LHCN-M2 (cell line): ENCODE data around the gene C17orf50. TPM values are rescaled to one million over a fixed set of nuclear protein-coding genes. Genes with fewer than 3 reads are reported as not detected.
"Not testable (repeated sequence)": the region's sequence is repeated elsewhere in the genome, so short reads cannot be mapped to it uniquely, and the experiment has no call there.

Experiments used
- DNase-seq: peaks from one replicate; pipeline ENCODE4 v3.0.0-alpha.2; 2012; ENCODE audit warnings: low read depth
- total RNA-seq: library from RNA; depleted of rRNA; stranded (reverse); fragments of >200 nt; gene quantifications from 2 replicates; pipeline ENCODE4 v1.2.3, GENCODE V29; 2014

Gene C17orf50
- total RNA-seq, 1 experiment from 2014 or later, result not detected

GRCh38 chr17:35734396-35734795 is 26.3 kb upstream of the C17orf50 start:
- DNase-seq, result no peak

- DNase-seq, result no peak
These were observed 25.5 kb upstream of the C17orf50 start for GRCh38 chr17:35735036-35735805.

GRCh38 chr17:35736236-35736635 is 24.5 kb upstream of the C17orf50 start:
- no peak for DNase-seq

GRCh38 chr17:35738519-35739133 is 22.1 kb upstream of the C17orf50 start:
- DNase-seq, result no peak

GRCh38 chr17:35740216-35740615 is 20.5 kb upstream of the C17orf50 start:
- DNase-seq, result no peak

GRCh38 chr17:35740997-35741931 is 19.4 kb upstream of the C17orf50 start:
- no peak for DNase-seq

GRCh38 chr17:35742496-35742895 is 18.2 kb upstream of the C17orf50 start:
- DNase-seq, result no peak

- no peak for DNase-seq
These were observed 17.7 kb upstream of the C17orf50 start for GRCh38 chr17:35742896-35743477.

- DNase-seq, result peak; percentile 38
These were observed 16.9 kb upstream of the C17orf50 start for GRCh38 chr17:35743626-35744328.

GRCh38 chr17:35744830-35745229 is 15.9 kb upstream of the C17orf50 start:
- no peak for DNase-seq

- no peak for DNase-seq
These were observed 15.4 kb upstream of the C17orf50 start for GRCh38 chr17:35745246-35745645.

- no peak for DNase-seq
These were observed 14.9 kb upstream of the C17orf50 start for GRCh38 chr17:35745749-35746320.

GRCh38 chr17:35747540-35748017 is 13.1 kb upstream of the C17orf50 start:
- peak; percentile 53 for DNase-seq

- DNase-seq, result no peak
These were observed 12.3 kb upstream of the C17orf50 start for GRCh38 chr17:35748341-35748841.

GRCh38 chr17:35748979-35749378 is 11.7 kb upstream of the C17orf50 start:
- no peak for DNase-seq

- no peak for DNase-seq
These were observed 10.9 kb upstream of the C17orf50 start for GRCh38 chr17:35749560-35750412.

GRCh38 chr17:35750526-35751395 is 9.9 kb upstream of the C17orf50 start:
- no peak for DNase-seq

GRCh38 chr17:35751541-35751940 is 9.1 kb upstream of the C17orf50 start:
- DNase-seq, result not testable (repeated sequence)
